ENCODE results near the gene CD38.
A peak's percentile ranks its signal among the peaks of the same experiment; 100 is the strongest.

The CD38 gene

GRCh38 chr4:15765391-15765790 is 12.7 kb upstream of the CD38 start:
- H3K4me3 ChIP-seq (replicated peaks; ENCODE audit: low read depth, low read length): no peak overlapping the region
- H3K36me3 ChIP-seq (ENCODE audit: control insufficient read depth, insufficient read depth, low read length): no peaks in the 10 kb centered on the region
- no peak for TF ChIP-seq CTCF (IDR thresholded peaks at IDR 0.05; ENCODE audit: insufficient read depth, low read length, poor library complexity, severe bottlenecking)
- DNase-seq (ENCODE audit: extremely low read depth, insufficient read length): no peak
- no peaks in the 10 kb centered on the region; the same call in 1 of the 2 replicates for H3K27me3 ChIP-seq (replicated peaks; ENCODE audit: control insufficient read depth, insufficient read depth, low read length)

- DNase-seq (ENCODE audit: extremely low read depth, insufficient read length): no peak
- no peaks in the 10 kb centered on the region; the same call in 1 of the 2 replicates for H3K27me3 ChIP-seq (replicated peaks; ENCODE audit: control insufficient read depth, insufficient read depth, low read length)
- H3K4me3 ChIP-seq (replicated peaks; ENCODE audit: low read depth, low read length): no peak overlapping the region
- no peaks in the 10 kb centered on the region for H3K36me3 ChIP-seq (ENCODE audit: control insufficient read depth, insufficient read depth, low read length)
- no peak for TF ChIP-seq CTCF (IDR thresholded peaks at IDR 0.05; ENCODE audit: insufficient read depth, low read length, poor library complexity, severe bottlenecking)
Observed at GRCh38 chr4:15765910-15766697, 12.0 kb upstream of the CD38 start.

- H3K36me3 ChIP-seq (ENCODE audit: control insufficient read depth, insufficient read depth, low read length): no peaks in the 10 kb centered on the region
- H3K27me3 ChIP-seq (replicated peaks; ENCODE audit: control insufficient read depth, insufficient read depth, low read length): no peaks in the 10 kb centered on the region; the same call in 1 of the 2 replicates
- no peak for DNase-seq (ENCODE audit: extremely low read depth, insufficient read length)
- no peak for TF ChIP-seq CTCF (IDR thresholded peaks at IDR 0.05; ENCODE audit: insufficient read depth, low read length, poor library complexity, severe bottlenecking)
- no peak overlapping the region for H3K4me3 ChIP-seq (replicated peaks; ENCODE audit: low read depth, low read length)
Observed at GRCh38 chr4:15766821-15767220, 11.3 kb upstream of the CD38 start.

- no peak for DNase-seq (ENCODE audit: extremely low read depth, insufficient read length)
- no peak overlapping the region for H3K4me3 ChIP-seq (replicated peaks; ENCODE audit: low read depth, low read length)
- no peaks in the 10 kb centered on the region; the same call in 1 of the 2 replicates for H3K27me3 ChIP-seq (replicated peaks; ENCODE audit: control insufficient read depth, insufficient read depth, low read length)
- no peak for TF ChIP-seq CTCF (IDR thresholded peaks at IDR 0.05; ENCODE audit: insufficient read depth, low read length, poor library complexity, severe bottlenecking)
- H3K36me3 ChIP-seq (ENCODE audit: control insufficient read depth, insufficient read depth, low read length): no peaks in the 10 kb centered on the region
Observed at GRCh38 chr4:15769202-15769601, 8.9 kb upstream of the CD38 start.

- Histone ChIP-seq H3K36me3 (ENCODE audit: control insufficient read depth, insufficient read depth, low read length) (no peaks in the 10 kb centered on the region), H3K27me3 (replicated peaks; ENCODE audit: control insufficient read depth, insufficient read depth, low read length) (no peaks in the 10 kb centered on the region; the same call in 1 of the 2 replicates), H3K4me3 (replicated peaks; ENCODE audit: low read depth, low read length) (no peak overlapping the region)
- DNase-seq (ENCODE audit: extremely low read depth, insufficient read length): peak; percentile 40
- no peak for TF ChIP-seq CTCF (IDR thresholded peaks at IDR 0.05; ENCODE audit: insufficient read depth, low read length, poor library complexity, severe bottlenecking)
Observed at GRCh38 chr4:15771216-15772058, 6.7 kb upstream of the CD38 start.
